ENCODE measurements around the gene METTL17.
"Not testable (repeated sequence)": the region's sequence is repeated elsewhere in the genome, so short reads cannot be mapped to it uniquely, and the experiment has no call there.

Gene METTL17

GRCh38 chr14:20997115-20997514 is 7.3 kb downstream of the METTL17 start:
- DNase-seq = no peak

GRCh38 chr14:20997564-20997963 is 7.8 kb downstream of the METTL17 start:
- no peak for DNase-seq

- DNase-seq = no peak
These were observed 8.4 kb downstream of the METTL17 start for GRCh38 chr14:20998139-20998538.

- no peak for DNase-seq
These were observed 9.0 kb downstream of the METTL17 start, which contains the start of gene SLC39A2 for GRCh38 chr14:20998674-20999366. Gene SLC39A2 (plus strand): TSS chr14:20999293. CDS start chr14:20999447, 154 bp downstream.

GRCh38 chr14:20999591-20999990 is 9.8 kb downstream of the METTL17 start:
- no peak for DNase-seq

GRCh38 chr14:21001218-21001617 is 11.4 kb downstream of the METTL17 start:
- no peak for DNase-seq

- DNase-seq = no peak
These were observed 14.1 kb downstream of the METTL17 start for GRCh38 chr14:21003788-21004346.

GRCh38 chr14:21009721-21010120 is 19.9 kb downstream of the METTL17 start:
- DNase-seq = not testable (repeated sequence)

GRCh38 chr14:21011136-21011535 is 21.4 kb downstream of the METTL17 start:
- DNase-seq = no peak

- DNase-seq = peak; percentile 24
These were observed 25.0 kb downstream of the METTL17 start for GRCh38 chr14:21014761-21015190.

GRCh38 chr14:21015312-21015711 is 25.5 kb downstream of the METTL17 start:
- DNase-seq = no peak

- no peak for DNase-seq
These were observed 26.8 kb downstream of the METTL17 start for GRCh38 chr14:21016413-21017190.

- no peak for DNase-seq
These were observed 27.9 kb downstream of the METTL17 start for GRCh38 chr14:21017528-21018245.

GRCh38 chr14:21018286-21018685 is 28.5 kb downstream of the METTL17 start:
- no peak for DNase-seq

- no peak for DNase-seq
These were observed 29.0 kb downstream of the METTL17 start for GRCh38 chr14:21018781-21019180.

- no peak for DNase-seq
These were observed 29.6 kb downstream of the METTL17 start for GRCh38 chr14:21019366-21019765.

GRCh38 chr14:21020977-21021545 is 31.3 kb downstream of the METTL17 start:
- no peak for DNase-seq

- no peak for DNase-seq
These were observed 32.9 kb downstream of the METTL17 start for GRCh38 chr14:21022686-21023085.

- no peak for DNase-seq
These were observed 33.4 kb downstream of the METTL17 start for GRCh38 chr14:21023174-21023573.

- DNase-seq = no peak
These were observed 34.2 kb downstream of the METTL17 start for GRCh38 chr14:21023817-21024584.

GRCh38 chr14:21024585-21025370 is 35.0 kb downstream of the METTL17 start, which contains the start of gene NDRG2:
Gene NDRG2 (minus strand): TSS chr14:21025061. CDS start chr14:21023315, 1,746 bp downstream.
- no peak for DNase-seq
